C4-2B (cell line): Measurements from ENCODE around the gene TRIM71.

ENCODE experiments used
- ZFX ChIP-seq: fragments of 450-650 bp; IDR thresholded peaks from 2 replicates; pipeline ENCODE4 v1.6.1; 2017
- TF ChIP-seq, protein P1 (sequence below): fragments of 450-650 bp; conservative IDR thresholded peaks from 2 replicates; pipeline ENCODE4 v1.5.1; 2017; ENCODE audit warnings: mild to moderate bottlenecking

GRCh38 chr3:32841341-32841740 is 23.5 kb downstream of the TRIM71 start:
- TF ChIP-seq, protein P1, sequence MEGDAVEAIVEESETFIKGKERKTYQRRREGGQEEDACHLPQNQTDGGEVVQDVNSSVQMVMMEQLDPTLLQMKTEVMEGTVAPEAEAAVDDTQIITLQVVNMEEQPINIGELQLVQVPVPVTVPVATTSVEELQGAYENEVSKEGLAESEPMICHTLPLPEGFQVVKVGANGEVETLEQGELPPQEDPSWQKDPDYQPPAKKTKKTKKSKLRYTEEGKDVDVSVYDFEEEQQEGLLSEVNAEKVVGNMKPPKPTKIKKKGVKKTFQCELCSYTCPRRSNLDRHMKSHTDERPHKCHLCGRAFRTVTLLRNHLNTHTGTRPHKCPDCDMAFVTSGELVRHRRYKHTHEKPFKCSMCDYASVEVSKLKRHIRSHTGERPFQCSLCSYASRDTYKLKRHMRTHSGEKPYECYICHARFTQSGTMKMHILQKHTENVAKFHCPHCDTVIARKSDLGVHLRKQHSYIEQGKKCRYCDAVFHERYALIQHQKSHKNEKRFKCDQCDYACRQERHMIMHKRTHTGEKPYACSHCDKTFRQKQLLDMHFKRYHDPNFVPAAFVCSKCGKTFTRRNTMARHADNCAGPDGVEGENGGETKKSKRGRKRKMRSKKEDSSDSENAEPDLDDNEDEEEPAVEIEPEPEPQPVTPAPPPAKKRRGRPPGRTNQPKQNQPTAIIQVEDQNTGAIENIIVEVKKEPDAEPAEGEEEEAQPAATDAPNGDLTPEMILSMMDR = no peak
- TF ChIP-seq ZFX = no peak
